ENCODE data around the gene NLN.
"Not testable (repeated sequence)": the region's sequence is repeated elsewhere in the genome, so short reads cannot be mapped to it uniquely, and the experiment has no call there.

NLN gene

DNA sequence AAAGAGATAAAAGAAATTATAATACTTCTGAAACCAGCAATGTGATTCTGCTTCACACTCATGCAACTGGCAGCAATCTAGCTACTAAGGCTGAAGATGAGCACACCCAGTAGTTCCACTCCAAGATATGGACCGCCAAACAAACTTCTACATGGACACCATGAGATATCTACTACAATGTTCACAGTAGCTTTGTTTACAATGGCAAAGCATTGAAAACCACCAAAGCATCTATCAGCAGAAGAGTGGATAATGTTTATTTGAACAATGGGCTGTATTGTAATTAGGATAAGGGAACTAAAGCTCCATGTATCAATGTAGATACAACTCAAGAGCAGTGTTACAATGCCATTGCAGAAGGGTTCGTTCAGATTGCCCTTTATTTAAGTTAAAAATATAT, 113.2 kb downstream of the NLN start:
- DNase-seq, result no peak

DNA sequence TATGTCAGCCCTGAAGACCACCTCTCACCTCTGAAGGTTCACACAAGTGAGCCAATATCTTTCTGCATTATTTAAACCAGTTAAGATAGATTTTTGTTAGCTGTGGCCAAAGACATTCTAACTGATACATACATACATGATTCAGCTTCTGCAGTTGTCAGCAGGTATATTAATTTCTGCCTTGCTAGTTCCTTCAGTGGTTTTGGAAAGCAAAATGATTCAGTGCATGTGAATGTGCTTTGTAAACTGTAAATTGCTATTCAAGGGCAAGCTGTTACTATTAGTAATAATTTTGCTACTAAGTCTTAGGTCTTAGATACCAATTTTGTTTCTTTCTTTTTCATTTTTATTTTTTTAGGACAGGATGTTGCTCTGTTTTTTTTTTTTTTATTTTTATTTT, 115.1 kb downstream of the NLN start:
- DNase-seq, result no peak

DNA sequence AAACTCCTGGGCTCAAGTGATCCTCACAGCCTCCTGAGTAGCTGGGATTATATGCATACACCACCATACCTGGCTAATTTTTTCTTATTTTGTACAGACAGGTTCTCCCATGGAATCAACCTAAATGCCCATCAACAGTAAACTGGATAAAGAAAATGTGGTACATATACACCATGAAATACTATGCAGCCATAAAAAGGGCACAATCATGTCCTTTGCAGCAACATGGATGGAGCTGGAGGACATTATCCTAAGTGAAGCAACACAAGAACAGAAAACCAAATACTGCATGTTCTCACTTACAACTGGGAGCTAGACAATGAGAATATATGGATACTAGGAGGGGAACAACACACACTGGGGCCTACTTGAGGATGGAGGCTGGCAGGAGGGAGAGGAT, 117.2 kb downstream of the NLN start:
- DNase-seq, result not testable (repeated sequence)

DNA sequence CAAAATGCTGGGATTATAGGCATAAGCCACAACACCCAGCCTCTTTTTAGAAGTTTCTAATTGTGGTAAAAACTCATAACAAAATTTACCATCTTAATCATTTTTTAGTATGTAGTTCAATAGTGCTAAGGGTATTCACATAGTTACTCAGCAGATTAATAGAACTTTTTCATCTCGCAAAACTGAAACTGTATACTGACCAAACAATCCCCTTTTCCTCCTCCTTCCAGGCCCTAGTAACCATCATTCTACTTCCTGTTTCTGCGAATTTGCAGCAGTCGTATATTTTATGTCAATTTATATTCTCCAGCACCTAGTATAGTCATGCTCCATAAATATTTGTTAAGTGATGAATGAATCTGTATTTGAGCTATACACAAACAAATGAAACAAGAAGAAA, 118.1 kb downstream of the NLN start:
- no peak for DNase-seq

DNA sequence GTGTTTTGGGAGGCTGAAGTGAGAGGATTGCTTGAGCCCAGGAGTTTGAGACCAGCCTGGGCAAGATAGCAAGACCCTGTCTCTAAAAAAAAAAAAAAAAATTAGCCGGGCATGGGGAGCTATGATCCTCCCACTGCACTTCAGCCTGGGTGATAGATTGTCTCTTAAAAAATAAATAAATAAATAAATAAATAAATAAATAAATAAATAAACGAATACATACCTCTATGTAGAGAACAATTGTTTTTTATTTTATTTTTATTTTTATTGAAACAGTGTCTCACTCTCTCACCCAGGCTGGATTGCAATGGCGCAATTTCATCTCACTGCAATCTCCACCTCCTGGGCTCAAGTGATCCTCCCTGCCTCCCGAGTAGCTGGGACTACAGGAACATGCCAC, 122.8 kb downstream of the NLN start:
- DNase-seq, result not testable (repeated sequence)

DNA sequence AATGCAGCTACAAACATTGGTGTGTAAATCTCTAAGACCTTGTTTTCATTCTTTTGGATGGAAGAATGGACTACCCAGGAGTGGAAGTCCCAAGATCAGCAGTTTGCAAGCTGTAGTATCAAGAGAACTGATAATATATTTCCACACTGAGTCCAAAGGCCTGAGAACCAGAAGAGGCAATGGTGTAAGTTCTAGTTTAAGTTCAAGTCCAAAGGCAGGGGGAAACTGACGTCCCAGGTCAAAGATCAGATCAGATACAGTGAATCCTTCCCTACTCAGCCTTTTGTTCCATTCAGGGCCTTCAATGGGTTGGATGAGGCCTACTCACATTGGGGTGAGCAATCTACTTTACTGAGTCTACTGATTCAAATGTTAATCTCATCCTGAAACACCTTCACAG, 124.1 kb downstream of the NLN start:
- DNase-seq, result no peak

DNA sequence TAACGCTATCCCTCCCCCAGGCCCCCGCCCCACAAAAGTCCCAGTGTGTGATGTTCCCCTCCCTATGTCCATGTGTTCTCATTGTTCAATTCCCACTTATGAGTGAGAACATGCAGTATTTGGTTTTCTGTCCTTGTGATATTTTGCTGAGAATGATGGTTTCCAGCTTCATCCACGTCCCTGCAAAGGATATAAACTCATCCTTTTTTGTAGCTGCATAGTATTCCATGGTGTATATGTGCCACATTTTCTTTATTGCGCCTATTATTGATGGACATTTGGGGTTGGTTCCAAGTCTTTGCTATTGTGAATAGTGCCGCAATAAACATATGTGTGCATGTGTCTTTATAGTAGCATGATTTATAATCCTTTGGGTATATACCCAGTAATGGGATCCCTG, 125.0 kb downstream of the NLN start:
- not testable (repeated sequence) for DNase-seq

DNA sequence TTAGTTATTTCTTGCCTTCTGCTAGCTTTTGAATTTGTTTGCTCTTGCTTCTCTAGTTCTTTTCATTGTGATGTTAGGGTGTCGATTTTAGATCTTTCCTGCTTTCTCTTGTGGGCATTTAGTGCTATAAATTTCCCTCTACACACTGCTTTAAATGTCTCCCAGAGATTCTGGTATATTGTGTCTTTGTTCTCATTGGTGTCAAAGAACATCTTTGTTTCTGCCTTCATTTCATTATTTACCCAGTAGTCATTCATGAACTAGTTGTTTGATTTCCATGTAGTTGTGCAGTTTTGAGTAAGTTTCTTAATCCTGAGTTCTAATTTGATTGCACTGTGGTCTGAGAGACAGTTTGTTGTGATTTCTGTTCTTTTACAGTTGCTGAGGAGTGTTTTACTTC, 127.9 kb downstream of the NLN start:
- DNase-seq, result not testable (repeated sequence)

DNA sequence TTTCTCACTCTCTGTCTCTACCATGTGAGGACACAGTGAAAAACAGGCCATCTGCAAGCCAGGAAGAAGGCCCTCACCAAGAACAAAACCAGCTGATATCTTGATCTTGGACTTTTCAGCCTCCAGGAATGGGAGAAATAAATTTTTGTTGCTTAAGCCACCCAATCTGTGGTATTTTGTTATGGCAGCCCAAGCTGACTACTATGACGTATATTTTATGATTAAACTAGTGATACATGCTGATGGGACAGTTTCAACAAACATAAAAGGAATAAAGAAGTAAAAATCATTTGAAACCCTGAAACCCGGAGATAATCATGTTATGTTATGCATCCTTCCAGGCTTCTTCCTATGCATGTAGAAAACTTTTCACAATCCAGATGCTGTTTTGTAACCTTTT, 132.9 kb downstream of the NLN start:
- DNase-seq, result no peak

DNA sequence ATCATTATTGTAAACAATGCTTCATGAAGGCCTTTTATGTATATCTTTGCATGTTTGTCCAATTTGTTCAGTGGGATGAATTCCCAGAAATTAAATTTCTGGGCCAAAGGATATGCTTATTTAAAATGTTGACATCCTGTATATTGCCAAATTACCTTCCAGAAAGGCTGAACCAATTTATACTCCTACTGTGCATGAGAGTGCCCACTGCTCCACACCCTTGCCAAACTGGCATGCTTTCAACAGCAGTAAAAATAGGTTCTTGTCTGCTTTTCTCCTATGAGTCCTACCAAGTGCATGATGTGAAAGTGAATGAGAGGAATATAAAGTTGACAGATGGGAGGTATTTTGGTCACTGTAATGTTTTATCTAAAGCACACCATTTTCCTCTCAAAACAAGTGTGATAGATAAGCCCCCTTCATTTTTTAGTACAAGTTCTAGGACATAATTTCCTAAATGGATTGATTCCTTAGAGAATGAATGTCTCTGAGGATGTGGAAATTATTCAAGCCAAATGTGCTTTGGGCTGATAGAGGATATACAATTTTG, 133.8 kb downstream of the NLN start:
- DNase-seq, result no peak

DNA sequence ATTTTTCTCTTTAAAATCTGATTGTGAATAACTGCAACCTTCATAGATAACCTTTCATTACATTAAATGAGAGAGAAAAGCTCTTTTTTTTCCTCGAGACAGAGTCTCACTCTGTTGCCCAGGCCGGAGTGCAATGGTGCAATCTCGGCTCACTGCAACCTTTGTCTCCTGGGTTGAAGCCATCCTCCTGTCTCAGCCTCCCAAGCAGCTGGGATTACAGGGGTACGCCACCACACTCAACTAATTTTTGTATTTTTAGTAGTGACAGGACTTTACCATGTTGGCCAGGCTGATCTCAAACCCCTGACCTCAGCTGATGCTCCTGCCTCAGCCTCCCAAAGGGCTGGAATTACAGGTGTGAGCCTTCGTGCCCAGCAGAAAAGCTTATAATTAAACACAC, 134.5 kb downstream of the NLN start:
- DNase-seq, result no peak

DNA sequence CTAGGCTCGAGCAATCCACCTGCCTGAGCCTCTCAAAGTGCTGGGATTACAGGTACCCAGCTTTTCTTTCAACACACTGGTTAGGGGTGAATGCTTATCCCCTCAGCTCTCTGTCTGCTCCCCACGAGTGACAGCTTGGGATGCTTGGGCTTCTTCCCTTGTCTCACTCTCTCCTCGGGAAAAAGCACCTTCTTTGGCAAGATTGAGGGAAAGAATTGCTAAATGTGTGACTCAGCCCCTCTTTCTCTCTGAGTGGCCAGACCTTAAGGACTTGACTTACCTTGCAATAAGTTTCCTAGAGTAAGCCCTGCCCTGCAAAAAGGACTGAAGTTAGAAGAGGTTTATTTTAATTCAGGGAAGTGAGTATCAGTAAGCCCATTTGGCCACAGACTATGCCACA, 136.3 kb downstream of the NLN start:
- DNase-seq, result no peak

DNA sequence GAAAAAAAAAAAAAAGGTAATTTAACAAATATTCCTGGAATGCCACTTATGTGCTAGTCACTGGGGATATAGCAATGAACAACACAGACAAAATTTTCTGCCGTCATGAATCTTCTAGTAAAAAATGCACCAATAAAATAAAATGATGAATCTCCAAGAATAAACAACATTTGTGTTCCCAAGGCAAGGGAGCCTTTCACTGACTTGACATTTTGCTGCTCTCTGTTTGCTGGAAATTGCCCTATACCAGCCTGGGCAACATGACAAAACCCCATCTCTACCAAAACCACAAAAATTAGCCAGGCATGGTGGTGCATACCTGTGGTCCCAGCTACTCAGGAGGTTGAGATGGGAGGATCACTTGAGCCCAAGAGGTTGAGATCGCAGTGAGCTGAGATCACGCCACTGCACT, 139.8 kb downstream of the NLN start:
- DNase-seq, result peak; percentile 83 to 88

DNA sequence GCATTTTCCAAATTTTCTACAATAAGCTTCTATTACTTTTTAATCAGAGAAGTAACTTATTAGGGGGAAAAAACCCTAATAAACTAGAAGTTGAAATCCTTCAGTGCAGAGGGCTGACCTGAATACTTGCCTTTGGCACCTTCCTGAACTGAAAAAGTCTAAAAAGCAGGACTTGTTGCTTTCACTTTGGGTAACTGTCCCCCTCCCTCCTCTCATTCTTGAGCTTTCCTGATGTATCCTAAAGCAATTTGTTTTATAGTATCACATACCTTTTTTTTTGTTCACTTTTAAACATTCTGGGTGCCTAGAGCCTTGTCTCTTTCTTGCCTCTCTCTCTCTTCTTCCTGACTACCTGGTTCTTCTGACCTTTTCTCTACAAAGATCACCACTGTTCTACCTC, 140.4 kb downstream of the NLN start:
- DNase-seq, result peak in 1 of 2 experiments; percentile 75

DNA sequence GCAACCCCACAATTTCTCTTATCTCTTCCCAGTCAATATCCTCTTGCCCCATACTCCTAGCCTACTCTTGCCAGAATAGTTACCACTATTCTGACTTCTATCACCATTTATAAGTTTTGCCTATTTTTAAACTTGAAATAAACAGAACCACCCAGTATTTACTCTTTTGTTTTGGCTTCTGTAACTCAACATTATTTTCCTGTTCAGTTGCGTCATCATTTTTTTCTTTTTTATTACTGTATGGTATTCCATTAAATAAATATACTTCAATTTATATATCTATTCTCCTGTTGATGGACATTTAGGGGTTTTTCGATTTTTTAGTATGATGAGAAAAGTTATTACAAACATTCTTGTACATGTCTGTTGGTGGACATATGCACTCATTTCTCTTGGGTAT, 141.7 kb downstream of the NLN start:
- DNase-seq, result no peak

DNA sequence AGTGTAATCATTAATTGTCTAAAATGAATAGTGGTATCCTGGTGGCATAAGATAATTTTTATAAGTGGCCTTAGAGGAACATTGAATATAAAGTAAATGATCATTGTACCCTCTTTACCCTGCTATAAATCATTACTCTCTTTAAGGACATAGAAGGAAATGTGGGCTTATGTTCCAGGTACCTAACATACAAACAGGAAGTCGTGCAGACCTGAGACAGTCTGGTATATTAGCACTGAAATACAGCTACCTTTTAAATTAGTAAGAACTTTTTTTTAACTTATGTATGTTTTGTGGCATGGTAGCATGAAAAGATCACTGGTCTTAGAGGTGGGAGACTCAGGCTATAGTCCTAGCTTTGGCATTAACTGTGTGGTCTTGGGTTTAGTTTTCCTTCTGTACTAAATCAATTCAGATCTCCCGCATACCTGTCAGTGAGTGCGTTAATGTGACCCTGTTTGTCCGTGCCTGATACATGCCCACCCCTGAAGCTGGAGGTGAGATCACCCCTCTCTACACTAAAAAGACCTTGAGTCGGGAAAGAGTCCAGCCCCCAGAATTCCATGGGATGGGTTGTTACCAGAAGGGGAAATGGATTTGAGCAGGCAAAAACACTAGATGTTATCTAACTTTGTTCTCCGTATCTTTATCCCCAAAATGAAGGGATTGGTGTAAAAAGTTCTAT, 145.0 kb downstream of the NLN start:
- no peak for DNase-seq

DNA sequence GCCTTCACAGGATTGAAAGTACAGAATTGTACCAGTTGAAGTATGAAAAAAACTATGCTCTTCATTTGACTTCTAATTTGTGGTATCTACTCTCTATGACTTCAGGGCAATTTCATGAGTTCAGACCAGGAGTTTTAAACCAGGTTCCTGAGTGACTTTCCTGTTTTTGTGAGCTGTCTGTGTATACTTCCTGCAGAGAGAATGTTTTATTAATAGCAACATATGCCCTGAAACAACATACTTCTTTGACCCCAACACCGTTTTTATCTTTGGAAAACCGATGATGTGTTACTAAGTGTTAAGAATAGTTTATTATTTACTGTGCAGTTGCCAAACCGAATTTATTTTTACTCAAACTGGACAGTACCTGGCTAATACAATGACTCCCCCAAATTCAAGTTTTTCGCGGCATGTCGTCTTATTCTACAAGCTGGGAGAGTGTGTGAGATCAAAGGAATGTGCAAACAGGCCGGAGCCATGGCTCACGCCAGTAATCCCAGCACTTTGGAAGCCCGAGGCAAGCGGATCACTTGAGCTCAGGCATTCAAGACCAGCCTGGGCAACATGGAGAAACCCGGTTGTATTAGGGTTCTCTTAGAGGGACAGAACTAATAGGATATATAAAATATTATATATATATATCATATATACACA, 145.7 kb downstream of the NLN start:
- DNase-seq, result peak in 1 of 2 experiments; percentile 29

DNA sequence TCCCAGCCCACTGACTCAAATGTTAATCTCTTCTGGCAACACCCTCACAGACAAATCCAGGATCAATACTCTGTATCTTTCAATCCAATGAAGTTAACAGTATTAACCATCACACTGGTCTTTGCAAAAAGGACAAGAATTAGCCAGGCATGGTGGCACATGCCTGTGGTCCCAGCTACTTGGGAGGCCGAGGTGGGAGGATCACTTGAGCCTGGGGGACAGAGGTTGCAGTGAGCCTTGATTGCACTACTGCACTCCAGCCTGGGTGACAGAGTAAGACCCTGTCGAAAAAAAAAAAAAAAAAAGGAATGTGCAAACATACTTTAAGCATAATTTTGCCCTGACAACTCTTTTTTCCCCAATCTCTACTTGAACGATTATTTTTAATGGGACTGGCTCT, 146.5 kb downstream of the NLN start:
- no peak for DNase-seq

DNA sequence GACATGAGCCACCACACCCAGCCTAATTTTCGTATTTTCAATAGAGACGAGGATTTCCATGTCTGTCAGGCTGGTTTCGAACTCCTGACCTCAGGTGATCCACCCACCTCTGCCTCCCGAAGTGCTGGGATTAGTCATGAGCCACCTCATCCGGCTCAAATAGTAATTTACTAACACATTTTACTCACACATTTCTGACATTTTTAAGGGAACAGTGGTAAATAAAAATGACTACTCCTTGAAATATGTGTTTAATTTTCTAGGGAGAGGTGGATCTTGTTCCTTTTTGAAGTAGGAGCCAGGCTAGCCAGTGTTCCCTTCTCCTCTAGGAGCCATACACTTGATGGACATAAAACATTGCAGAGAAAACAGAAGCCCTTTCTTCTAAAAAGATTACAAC, 149.2 kb downstream of the NLN start:
- DNase-seq, result peak; percentile 60 to 93

DNA sequence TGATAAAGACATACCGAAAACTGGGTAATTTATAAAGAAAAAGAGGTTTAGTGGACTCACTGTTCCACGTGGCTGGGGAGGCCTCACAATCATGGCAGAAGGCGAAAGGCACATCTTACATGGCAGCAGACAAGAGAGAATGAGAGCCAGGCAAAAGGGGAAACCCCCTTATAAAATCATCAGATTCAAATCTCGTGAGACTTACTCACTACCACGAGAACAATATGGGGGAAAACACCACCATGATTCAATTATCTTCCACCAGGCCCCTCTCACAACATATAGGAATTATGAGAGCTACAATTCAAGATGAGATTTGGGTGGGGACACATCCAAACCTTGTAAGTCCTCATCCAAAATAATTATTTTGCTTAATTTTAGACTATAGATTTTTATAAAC, 149.8 kb downstream of the NLN start:
- not testable (repeated sequence) for DNase-seq

DNA sequence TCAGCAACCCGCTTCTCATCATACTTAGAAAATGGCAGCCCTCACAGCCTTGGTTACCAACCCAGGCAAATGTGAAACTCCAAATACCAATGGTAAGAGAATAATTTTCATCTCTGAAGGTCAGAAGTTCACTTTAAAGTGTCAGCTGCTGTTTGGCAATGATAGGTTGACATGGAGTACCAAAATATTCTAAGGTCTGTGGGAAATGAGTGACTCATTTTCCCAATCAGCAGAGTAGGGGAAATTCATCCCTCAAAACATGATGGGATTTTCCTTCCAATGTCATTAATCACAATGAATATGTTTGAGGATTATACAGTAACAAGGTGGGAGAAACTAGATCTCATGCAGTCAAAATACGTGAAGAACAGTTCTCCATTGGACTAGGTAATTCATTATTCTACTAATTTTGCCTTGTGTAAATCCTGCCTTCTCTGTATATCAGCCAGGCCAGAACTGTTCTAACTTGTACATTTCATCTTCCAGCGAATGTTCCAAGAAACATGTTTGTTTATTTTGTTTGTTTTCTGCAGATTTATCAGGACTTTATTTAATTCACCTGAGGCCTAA, 151.3 kb downstream of the NLN start:
- DNase-seq, result no peak

DNA sequence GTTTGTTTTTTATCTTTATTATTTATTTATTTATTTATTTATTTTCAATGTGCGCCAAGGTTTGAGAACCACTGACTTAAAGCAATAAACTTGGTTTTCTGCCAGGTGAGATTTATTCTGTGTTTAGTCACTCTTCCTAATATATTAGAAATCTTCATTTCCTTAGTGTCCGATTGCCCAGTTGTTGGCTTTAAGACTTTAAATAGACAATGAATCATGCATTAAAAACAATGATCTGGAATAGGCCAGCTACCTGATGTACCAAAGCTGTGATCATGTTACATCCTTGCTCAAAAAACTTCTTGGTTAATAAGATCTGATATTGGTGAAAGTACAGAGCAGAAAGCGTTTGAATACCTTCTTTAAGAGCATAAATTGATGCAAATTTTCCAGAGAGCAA, 152.2 kb downstream of the NLN start:
- DNase-seq, result no peak

DNA sequence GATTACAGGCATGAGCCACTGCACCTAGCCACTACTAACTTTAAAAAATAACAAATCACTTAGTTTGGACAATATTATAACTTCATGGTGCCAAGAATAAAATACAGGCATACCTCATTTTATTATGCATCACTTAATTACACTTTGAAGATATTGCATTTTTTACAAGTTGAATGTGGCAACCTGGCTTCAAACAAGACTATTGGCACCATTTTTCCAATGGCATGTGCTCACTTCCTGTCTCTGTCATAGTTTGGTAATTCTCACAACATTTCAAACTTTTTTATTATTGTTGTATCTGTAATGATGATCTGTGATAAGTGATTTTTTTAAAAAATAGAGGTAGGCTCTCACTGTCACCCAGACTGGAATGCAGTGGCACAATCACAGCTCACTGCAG, 154.5 kb downstream of the NLN start:
- no peak for DNase-seq

DNA sequence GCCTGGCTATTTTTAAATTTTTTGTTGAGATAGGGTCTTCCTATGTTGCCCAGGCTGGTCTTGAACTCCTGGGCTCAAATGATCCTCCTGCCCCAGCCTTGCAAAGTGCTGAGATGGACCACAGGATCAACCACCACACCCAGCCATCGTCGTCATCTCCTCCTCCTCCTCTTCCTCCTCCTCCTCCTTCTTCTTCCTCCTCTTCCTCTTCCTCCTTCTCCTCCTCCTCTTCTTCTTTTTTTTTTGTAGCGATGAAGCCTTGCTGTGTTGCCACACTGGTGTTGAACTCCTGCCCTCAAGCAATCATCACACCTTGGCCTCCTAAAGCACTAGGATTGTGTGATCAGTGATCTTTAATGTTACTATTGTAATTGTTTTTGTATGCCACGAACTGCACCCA, 155.0 kb downstream of the NLN start:
- DNase-seq, result no peak

All from SW 1271 (cell line).